K562 (cell line): ENCODE measurements around the gene FAM234A. TPM values are rescaled to one million over a fixed set of nuclear protein-coding genes. Genes with fewer than 3 reads are reported as not detected.
A peak's percentile ranks its signal among the peaks of the same experiment; 100 is the strongest.

Experiments
- ATAC-seq: fragments of 200-7000 bp; cut with Tn5 transposase; 3 replicates; pipeline ENCODE4 v1.9.1; 2020; ENCODE audit warnings: moderate library complexity
- BruUV-seq: library from RNA; stranded (reverse); fragments of 400-500 nt; replicated peaks from 2 replicates; lab custom pipeline; 2021; lab: Mats Ljungman, UMichigan
- CTCF ChIA-PET: fragments of 300-600 bp; formaldehyde crosslinking; extraction: SDS; loops from one replicate; lab custom pipeline; 2021; ENCODE audit warnings: low intra/inter-chr PET ratio; lab: Yijun Ruan, JAX
- POLR2A ChIA-PET: fragments of 300-600, 350-650 bp; sonication (Branson Sonifier 250); formaldehyde crosslinking; extraction: SDS; loops from one replicate; lab custom pipeline; 2021; ENCODE audit warnings: antibody characterized with exemption, inconsistent platforms; lab: Yijun Ruan, JAX
- DNase-seq, 4 experiments: peaks; one replicate each; pipeline versions ENCODE4 v3.0.0 to v3.0.0-alpha.2; 2011 to 2018; ENCODE audit warnings: low spot score in 3 of 4, mixed read lengths in 3 of 4; ENCODE audit errors: extremely low read depth in 1 of 4
- FAIRE-seq: peaks from 2 replicates; lab custom pipeline; 2011; peaks lifted over from hg19 to GRCh38; lab: Jason Lieb, UNC
- H2AFZ ChIP-seq: 2 replicates; pipeline ENCODE4 v1.6.0; 2011; ENCODE audit warnings: low read depth, low read length, control low read depth, inconsistent platforms
- H3K27ac ChIP-seq: fragments of 200-600 bp; 3 replicates; pipeline ENCODE4 v1.8.0; 2011; ENCODE audit warnings: low read depth, mild to moderate bottlenecking, control low read depth, inconsistent platforms, low read length, moderate library complexity, mixed read lengths; ENCODE audit errors: extremely low read depth
- H3K27me3 ChIP-seq, 2 experiments: fragments of 300-600 bp in 1 of 2; 2 replicates in 1 of 2; 3 replicates in 1 of 2; pipeline versions ENCODE4 v1.6.0 to v1.8.0; 2011; ENCODE audit warnings: inconsistent platforms in 2 of 2, low read length in 2 of 2, mild to moderate bottlenecking in 1 of 2, mixed read lengths in 1 of 2, moderate library complexity in 1 of 2; ENCODE audit not compliant: control insufficient read depth in 2 of 2, insufficient read depth in 2 of 2
- H3K36me3 ChIP-seq: fragments of 300-600 bp; 3 replicates; pipeline ENCODE4 v1.8.0; 2011; ENCODE audit warnings: mild to moderate bottlenecking, low read length, inconsistent platforms; ENCODE audit not compliant: control insufficient read depth, insufficient read depth
- H3K4me1 ChIP-seq, 2 experiments: fragments of 200-600 bp in 1 of 2; replicated peaks in 1 of 2; 2 replicates in 1 of 2; 3 replicates in 1 of 2; pipeline versions ENCODE4 v1.5.1 to v1.8.0; 2011; ENCODE audit warnings: inconsistent platforms in 2 of 2, low read length in 2 of 2, mild to moderate bottlenecking in 1 of 2, mixed read lengths in 1 of 2, moderate library complexity in 1 of 2; ENCODE audit not compliant: control insufficient read depth in 2 of 2, insufficient read depth in 2 of 2
- H3K4me2 ChIP-seq: 2 replicates; pipeline ENCODE4 v1.6.1; 2011; ENCODE audit warnings: low read length, control low read depth, inconsistent platforms, mixed read lengths; ENCODE audit not compliant: insufficient read depth
- H3K4me3 ChIP-seq: fragments of 200-600 bp; sonication (generic), shearing (Covaris generic); 2 replicates; pipeline ENCODE4 v1.5.1; 2016; ENCODE audit warnings: control low read depth, inconsistent platforms
- H3K79me2 ChIP-seq: fragments of 200-600 bp; 3 replicates; pipeline ENCODE4 v1.8.0; 2011; ENCODE audit warnings: low read length, inconsistent platforms; ENCODE audit not compliant: control insufficient read depth, insufficient read depth
- H3K9ac ChIP-seq, 2 experiments: 2 replicates each; pipeline versions ENCODE4 v1.6.0 to v1.6.1; 2011; ENCODE audit warnings: low read depth in 2 of 2, low read length in 2 of 2, control low read depth in 1 of 2, inconsistent platforms in 1 of 2, mild to moderate bottlenecking in 1 of 2, mixed read lengths in 1 of 2; ENCODE audit not compliant: insufficient read depth in 1 of 2
- H3K9me1 ChIP-seq: one replicate; pipeline ENCODE4 v1.6.0; 2011; ENCODE audit warnings: inconsistent platforms, mild to moderate bottlenecking, low read length, moderate library complexity; ENCODE audit not compliant: control insufficient read depth, insufficient read depth
- H3K9me3 ChIP-seq: replicated peaks from 2 replicates; pipeline ENCODE4 v1.5.1; 2011; ENCODE audit warnings: low read depth, low read length, inconsistent platforms; ENCODE audit not compliant: control insufficient read depth, insufficient read depth
- H4K20me1 ChIP-seq: replicated peaks from 2 replicates; pipeline ENCODE4 v1.6.1; 2011; ENCODE audit warnings: low read length, inconsistent platforms, mixed read lengths; ENCODE audit not compliant: control insufficient read depth, insufficient read depth
- DPF2 ChIP-seq: fragments of 450-650 bp; IDR thresholded peaks from 2 replicates; pipeline ENCODE4 v1.6.1; 2016
- E2F8 ChIP-seq: fragments of 450-650 bp; IDR thresholded peaks from 2 replicates; pipeline ENCODE4 v1.7.1; 2018; ENCODE audit warnings: mild to moderate bottlenecking, low read depth; ENCODE audit not compliant: partially characterized antibody
- HIVEP1 ChIP-seq: fragments of 250-450 bp; sonication (Bioruptor Pico); IDR thresholded peaks from 2 replicates; pipeline ENCODE4 v1.4.0; 2020; ENCODE audit warnings: mild to moderate bottlenecking
- JUND ChIP-seq, 2 experiments: IDR thresholded peaks; 2 replicates in 1 of 2; 3 replicates in 1 of 2; pipeline ENCODE4 v1.6.1; 2011; ENCODE audit warnings: borderline replicate concordance in 2 of 2, low read depth in 2 of 2, low read length in 2 of 2, improper control_type of control experiment in 1 of 2, missing biosample characterization in 1 of 2, missing genetic modification characterization in 1 of 2, missing genetic modification reagents in 1 of 2
- NUFIP1 ChIP-seq: fragments of 450-650 bp; IDR thresholded peaks from 2 replicates; pipeline ENCODE4 v1.6.1; 2018; ENCODE audit not compliant: partially characterized antibody
- PHF20 ChIP-seq: fragments of 450-650 bp; IDR thresholded peaks from 2 replicates; pipeline ENCODE4 v1.6.1; 2018; ENCODE audit not compliant: partially characterized antibody
- PHTF2 ChIP-seq: fragments of 250-450 bp; sonication (Bioruptor Pico); IDR thresholded peaks from 2 replicates; pipeline ENCODE4 v1.5.0; 2021; ENCODE audit warnings: mild to moderate bottlenecking
- RUNX1 ChIP-seq: sonication (generic); IDR thresholded peaks from 2 replicates; pipeline ENCODE4 v1.6.1; 2016; ENCODE audit warnings: antibody characterized with exemption, low read depth
- UBTF ChIP-seq, 2 experiments: IDR thresholded peaks; 2 replicates each; pipeline ENCODE4 v1.6.1; 2012; ENCODE audit warnings: improper control_type of control experiment in 2 of 2, low read depth in 2 of 2, low read length in 2 of 2, borderline replicate concordance in 1 of 2
- ZNF121 ChIP-seq: sonication (generic); formaldehyde crosslinking; conservative IDR thresholded peaks from 2 replicates; pipeline ENCODE4 v1.8.0; 2022; ENCODE audit warnings: missing genetic modification reagents
- WGBS: fragments of 100-300 bp; shearing (Covaris generic); methylation state at CpG from one replicate; pipeline ENCODE4 v1.1.6; 2016; ENCODE audit warnings: low coverage, mixed read lengths; ENCODE audit not compliant: insufficient coverage; ENCODE audit errors: missing lambda C conversion rate; 5-methylcytosine and 5-hydroxymethylcytosine counted together
- in situ Hi-C: fragments of 300-500 bp; cut with MboI; formaldehyde crosslinking; loops from 4 replicates; pipeline ENCODE4 v1.15.0; 2018; ENCODE audit warnings: inconsistent platforms, mixed read lengths
- intact Hi-C: fragments of 100-400 bp; cut with micrococcal nuclease; formaldehyde crosslinking; loops from 2 replicates; pipeline ENCODE4 v1.14.2; 2022
- polyA plus RNA-seq, 8 experiments: library from polyadenylated mRNA; depleted of rRNA in 4 of 8; stranded (reverse) in 5 of 8; unstranded in 3 of 8; fragments of >200 nt; fragmentation: Nextera tagmentation in 2 of 8; fragmentation: Illumina TruSeq in 1 of 8; extraction: Ambion mirVana in 2 of 8; extraction: Trizol in 1 of 8; gene quantifications; 2 replicates each; pipeline versions ENCODE4 v1.2.1 to v1.2.3, GENCODE V29; 2011 to 2014; ENCODE audit warnings: inconsistent platforms in 1 of 8, missing spikeins in 1 of 8
- total RNA-seq, 7 experiments: library from RNA; depleted of rRNA in 6 of 7; stranded (reverse); fragments of >200 nt in 6 of 7; fragmentation: Illumina TruSeq in 2 of 7; extraction: Trizol in 2 of 7; gene quantifications; 2 replicates each; pipeline versions ENCODE4 v1.2.1 to v1.2.3, GENCODE V29; 2011 to 2021; ENCODE audit warnings: low replicate concordance in 1 of 7
- TF ChIP-seq, protein P1 (sequence below): fragments of 450-650 bp; formaldehyde crosslinking; IDR thresholded peaks from 2 replicates; pipeline ENCODE4 v1.4.0; 2022; ENCODE audit warnings: missing genetic modification characterization

Gene FAM234A
- total and polyA plus RNA-seq, 9 of the 15 experiments (the other 6 are each of a cell fraction or from before 2014, with no cell fraction given), result 1.0 to 47.9 (median 15.0) TPM

GRCh38 chr16:269061-269796, 34.6 kb downstream of the FAM234A start:
- no peaks in the 10 kb centered on the region for H3K9me1 ChIP-seq
- FAIRE-seq, result no peak
- DNase-seq, result no peak
- H3K79me2 ChIP-seq, result no peaks in the 10 kb centered on the region
- 44% methylated on average over 22 of the region's 24 CpGs for WGBS
- no peak; the same call in 1 of the 3 replicates for ATAC-seq
- ChIA-PET CTCF (no interaction called here), POLR2A (interaction anchor here (0.6 to 1.5 kb wide), 3 partner anchors 10 to 34 kb away, joined by 3 to 4 read pairs (median 3); no protein-coding TSS in a partner anchor)
- no peaks in the 10 kb centered on the region for H3K9me3 ChIP-seq
- in situ Hi-C loops, result no loop called here
- intact Hi-C loops, result no loop called here
- H2AFZ ChIP-seq, result 0 out of 2 replicates have a peak overlapping the region, but pooled peaks have one; percentile 24
- peaks cover 0 to 78% of the 10 kb centered on the region in 2 experiments; a peak in 2 of 5 replicates for H3K4me1 ChIP-seq
- H3K4me2 ChIP-seq, result no peak overlapping the region
- BruUV-seq, result no TSS peak
- H3K27ac ChIP-seq, result no peak overlapping the region
- H4K20me1 ChIP-seq, result peaks cover 3% of the 10 kb centered on the region; the same call in 1 of the 2 replicates
- H3K4me3 ChIP-seq, result no peak overlapping the region
- H3K27me3 ChIP-seq, result no peaks in the 10 kb centered on the region; a peak in 1 of 5 replicates
- H3K9ac ChIP-seq, result peak overlapping the region in 1 of 2 experiments; percentile 76; a peak in 2 of 4 replicates
- no peaks in the 10 kb centered on the region for H3K36me3 ChIP-seq
- TF ChIP-seq PHF20 (no peak), PHTF2 (CRISPR knock-in tag) (no peak), RUNX1 (no peak), NUFIP1 (no peak), HIVEP1 (CRISPR knock-in tag) (no peak), JUND (IDR thresholded peaks at IDR 0.05; ENCODE audit: borderline replicate concordance, low read depth, low read length) (no peak), JUND (tag; IDR thresholded peaks at IDR 0.05; ENCODE audit: borderline replicate concordance, low read depth, low read length) (no peak), UBTF (IDR thresholded peaks at IDR 0.05; ENCODE audit: borderline replicate concordance in 1 of 2, low read depth in 2 of 2, low read length in 2 of 2) (no peak), E2F8 (no peak), ZNF121 (CRISPR knock-in tag) (no peak), DPF2 (no peak)
- TF ChIP-seq, protein P1, sequence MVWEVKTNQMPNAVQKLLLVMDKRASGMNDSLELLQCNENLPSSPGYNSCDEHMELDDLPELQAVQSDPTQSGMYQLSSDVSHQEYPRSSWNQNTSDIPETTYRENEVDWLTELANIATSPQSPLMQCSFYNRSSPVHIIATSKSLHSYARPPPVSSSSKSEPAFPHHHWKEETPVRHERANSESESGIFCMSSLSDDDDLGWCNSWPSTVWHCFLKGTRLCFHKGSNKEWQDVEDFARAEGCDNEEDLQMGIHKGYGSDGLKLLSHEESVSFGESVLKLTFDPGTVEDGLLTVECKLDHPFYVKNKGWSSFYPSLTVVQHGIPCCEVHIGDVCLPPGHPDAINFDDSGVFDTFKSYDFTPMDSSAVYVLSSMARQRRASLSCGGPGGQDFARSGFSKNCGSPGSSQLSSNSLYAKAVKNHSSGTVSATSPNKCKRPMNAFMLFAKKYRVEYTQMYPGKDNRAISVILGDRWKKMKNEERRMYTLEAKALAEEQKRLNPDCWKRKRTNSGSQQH (CRISPR knock-in tag), result no peak
